HG02798 (cell line): Measurements from ENCODE around the gene SLC2A6.

Source experiments
- ATAC-seq: cut with Tn5 transposase; IDR thresholded peaks from one replicate; pipeline ENCODE4 v1.9.1; 2021; ENCODE audit warnings: mild to moderate bottlenecking; ENCODE audit not compliant: unreplicated experiment, poor library complexity

SLC2A6 gene

DNA sequence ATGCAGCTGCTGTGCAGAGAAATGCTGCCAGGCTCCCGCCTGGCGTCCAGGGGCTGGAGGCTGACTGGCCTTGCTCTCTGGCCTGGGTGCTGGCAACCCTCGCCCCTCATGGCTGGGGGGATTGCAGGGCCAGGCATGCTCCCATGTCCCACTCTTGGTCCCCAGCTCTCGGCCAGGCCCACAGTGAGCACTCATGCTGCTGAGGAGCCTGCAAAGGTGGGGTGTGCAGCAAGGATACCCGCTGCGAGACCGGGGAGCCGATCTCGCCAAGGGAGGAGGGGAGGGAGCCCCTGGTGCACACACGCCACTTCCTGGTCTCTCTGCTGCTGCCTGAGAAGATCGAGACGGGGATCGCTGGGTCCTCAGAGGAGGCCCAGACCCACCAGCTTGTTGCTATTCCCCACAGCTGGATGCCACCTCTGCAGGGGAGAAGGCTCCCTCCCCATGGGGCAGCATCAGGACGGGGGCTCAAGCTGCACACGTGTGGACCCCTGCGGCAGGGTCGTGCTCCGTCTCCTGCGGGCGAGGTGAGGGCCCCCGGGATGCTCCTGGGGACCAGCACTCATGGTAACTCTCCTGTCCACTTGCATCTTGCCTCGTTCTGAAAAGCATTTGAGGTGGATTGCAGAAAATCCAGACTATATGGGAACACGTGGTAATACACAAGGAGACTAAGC lies 33.5 kb downstream of the SLC2A6 start:
- no peak for ATAC-seq

- no peak for ATAC-seq
Observed at GRCh38 chr9:133443982-133444381, 34.9 kb downstream of the SLC2A6 start.

DNA sequence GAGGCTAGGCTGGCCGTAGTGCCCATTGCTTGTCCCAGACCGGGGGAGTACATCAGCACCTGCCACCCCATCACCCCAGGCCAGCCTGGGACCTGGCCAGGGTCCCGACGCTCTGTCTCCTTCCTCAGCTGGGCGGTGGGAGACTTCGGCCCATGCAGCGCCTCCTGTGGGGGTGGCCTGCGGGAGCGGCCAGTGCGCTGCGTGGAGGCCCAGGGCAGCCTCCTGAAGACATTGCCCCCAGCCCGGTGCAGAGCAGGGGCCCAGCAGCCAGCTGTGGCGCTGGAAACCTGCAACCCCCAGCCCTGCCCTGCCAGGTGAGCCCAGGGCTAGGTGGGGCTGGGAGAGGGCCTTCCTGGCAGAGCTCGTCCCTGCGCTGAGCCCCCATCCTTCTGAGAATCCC lies 35.7 kb downstream of the SLC2A6 start:
- no peak for ATAC-seq

DNA sequence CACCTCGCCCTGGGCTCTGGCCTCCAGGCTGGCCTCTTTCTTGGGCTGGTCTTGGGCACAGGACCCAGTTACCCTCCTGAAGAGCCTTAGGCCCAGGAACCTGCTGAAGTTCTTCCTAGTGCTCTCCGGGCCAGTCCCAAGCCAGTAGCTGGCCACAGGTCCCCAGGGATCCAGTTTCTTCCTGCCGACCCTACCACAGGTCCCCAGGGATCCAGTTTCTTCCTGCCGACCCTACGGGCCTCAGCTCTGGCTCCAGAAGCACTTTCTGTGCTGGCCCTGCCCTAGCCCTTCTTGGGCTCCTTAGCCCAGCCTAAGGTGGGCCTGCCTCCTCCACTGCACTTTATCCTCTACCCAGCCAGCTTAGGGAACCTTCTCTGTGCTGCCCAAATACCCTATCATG lies 37.3 kb downstream of the SLC2A6 start:
- ATAC-seq, result no peak

DNA sequence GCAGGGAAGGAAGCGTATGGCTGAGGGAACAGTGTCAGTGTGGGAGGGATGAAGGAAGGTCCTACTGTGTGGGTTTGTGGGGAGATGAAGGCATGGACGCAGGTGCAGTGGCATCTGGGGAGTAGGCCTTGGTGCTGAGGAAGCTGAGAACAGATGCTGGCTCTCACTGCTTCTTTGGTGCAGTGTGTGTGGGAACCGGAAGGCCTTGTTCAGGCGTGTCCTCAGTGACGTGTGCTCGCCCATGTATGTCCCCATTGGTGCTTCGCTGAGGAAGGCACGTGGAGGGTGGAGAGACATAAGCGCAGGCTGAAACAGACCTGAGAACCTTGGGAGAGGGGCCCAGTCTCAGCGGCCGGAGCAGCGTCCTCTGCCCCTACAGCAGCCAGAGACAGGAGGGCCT lies 38.0 kb downstream of the SLC2A6 start:
- ATAC-seq, result peak; percentile 30

- ATAC-seq, result no peak
Observed at GRCh38 chr9:133439337-133439736, 39.6 kb downstream of the SLC2A6 start.

- no peak for ATAC-seq
Observed at GRCh38 chr9:133437753-133438531, 41.0 kb downstream of the SLC2A6 start.

- no peak for ATAC-seq
Observed at GRCh38 chr9:133436681-133437080, 42.2 kb downstream of the SLC2A6 start.

GRCh38 chr9:133433351-133433843 lies 45.5 kb downstream of the SLC2A6 start:
- no peak for ATAC-seq

GRCh38 chr9:133430244-133430643 lies 48.7 kb downstream of the SLC2A6 start:
- ATAC-seq, result no peak

DNA sequence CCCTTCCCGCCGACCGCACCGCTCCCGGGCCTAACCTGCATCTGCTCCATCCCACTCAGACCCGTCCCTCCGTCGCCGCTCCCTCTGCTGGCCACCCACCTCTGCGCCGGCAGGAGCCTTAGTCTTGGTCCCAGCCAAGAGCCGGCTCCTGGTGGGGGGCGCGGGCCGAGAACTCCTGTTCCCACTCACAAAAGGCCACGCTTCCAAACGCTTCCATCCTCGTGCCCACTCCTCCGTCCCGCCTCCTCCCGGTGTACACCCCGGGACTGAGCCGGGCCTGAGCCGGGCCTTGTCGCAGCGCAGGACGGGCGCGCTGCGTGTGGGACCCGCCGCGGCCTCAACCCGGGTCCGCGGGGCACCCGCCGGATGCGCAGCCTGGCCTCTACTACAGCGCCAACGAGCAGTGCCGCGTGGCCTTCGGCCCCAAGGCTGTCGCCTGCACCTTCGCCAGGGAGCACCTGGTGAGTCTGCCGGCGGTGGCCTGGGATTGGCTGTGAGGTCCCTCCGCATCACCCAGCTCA lies 49.2 kb downstream of the SLC2A6 start:
- ATAC-seq, result no peak

DNA sequence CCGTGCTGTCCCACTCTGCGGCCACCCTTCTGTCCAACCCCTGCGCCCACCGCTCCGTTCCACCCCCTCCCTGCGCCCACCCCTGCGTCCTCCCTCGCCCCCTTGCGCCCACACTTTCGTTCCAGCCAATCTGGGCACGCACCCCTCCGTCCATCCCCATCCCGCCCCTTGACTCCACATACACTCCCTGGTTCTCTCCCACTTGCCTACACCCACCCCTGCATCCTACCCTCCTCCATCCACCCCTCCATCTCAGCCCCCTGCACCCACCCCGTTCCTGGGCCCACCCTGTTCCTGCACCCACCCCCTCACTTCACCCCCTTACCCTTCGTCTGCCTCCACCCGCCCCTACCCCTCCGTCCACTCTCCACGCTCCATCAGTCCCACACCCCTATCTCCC lies 49.7 kb downstream of the SLC2A6 start:
- no peak for ATAC-seq

DNA sequence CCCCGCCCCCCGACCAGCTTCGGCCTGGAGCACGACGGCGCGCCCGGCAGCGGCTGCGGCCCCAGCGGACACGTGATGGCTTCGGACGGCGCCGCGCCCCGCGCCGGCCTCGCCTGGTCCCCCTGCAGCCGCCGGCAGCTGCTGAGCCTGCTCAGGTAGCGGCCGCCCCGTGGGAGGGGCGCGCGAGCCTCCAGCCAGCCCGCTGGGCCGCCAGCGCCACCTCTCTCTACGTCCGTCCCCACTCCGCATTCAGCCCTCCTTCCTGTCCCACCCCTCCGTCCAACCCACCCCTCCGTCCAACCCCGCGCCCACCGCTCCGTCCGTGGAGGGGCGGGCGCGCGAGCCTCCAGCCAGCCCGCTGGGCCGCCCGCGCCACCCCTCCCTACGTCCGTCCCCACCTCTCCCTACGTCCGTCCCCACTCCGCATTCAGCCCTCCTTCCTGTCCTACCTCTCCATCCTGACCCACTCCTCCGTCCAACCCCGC lies 50.2 kb downstream of the SLC2A6 start:
- no peak for ATAC-seq

- no peak for ATAC-seq
Observed at GRCh38 chr9:133427658-133428348, 51.1 kb downstream of the SLC2A6 start.

- no peak for ATAC-seq
Observed at GRCh38 chr9:133426011-133426410, 52.9 kb downstream of the SLC2A6 start.

DNA sequence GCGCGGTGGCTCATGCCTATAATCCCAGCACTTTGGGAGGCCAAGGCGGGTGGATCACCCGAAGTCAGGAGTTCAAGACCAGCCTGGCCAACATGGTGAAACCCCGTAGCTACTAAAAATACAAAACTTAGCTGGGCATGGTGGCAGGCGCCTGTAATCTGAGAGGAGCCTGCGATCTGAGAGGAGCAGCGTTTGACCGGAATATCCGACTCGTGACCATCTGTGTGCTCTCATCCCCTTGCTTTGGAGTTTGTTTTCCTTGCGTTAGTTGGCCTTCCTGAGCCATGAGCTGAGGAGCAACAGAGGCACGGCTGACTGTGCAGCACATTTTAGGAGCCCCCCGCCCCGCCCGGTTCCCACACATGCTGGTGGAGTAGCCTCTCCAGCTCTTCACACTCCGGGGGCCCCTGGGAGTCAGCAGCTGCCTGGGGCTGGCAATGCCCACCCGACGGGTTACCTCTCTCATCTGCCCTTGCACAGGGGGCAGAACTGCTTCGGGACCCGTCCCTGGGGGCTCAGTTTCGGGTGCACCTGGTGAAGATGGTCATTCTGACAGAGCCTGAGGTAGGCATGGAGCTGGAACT lies 53.8 kb downstream of the SLC2A6 start:
- no peak for ATAC-seq

- no peak for ATAC-seq
Observed at GRCh38 chr9:133424187-133424586, 54.7 kb downstream of the SLC2A6 start.

- no peak for ATAC-seq
Observed at GRCh38 chr9:133423216-133423615, 55.7 kb downstream of the SLC2A6 start.

DNA sequence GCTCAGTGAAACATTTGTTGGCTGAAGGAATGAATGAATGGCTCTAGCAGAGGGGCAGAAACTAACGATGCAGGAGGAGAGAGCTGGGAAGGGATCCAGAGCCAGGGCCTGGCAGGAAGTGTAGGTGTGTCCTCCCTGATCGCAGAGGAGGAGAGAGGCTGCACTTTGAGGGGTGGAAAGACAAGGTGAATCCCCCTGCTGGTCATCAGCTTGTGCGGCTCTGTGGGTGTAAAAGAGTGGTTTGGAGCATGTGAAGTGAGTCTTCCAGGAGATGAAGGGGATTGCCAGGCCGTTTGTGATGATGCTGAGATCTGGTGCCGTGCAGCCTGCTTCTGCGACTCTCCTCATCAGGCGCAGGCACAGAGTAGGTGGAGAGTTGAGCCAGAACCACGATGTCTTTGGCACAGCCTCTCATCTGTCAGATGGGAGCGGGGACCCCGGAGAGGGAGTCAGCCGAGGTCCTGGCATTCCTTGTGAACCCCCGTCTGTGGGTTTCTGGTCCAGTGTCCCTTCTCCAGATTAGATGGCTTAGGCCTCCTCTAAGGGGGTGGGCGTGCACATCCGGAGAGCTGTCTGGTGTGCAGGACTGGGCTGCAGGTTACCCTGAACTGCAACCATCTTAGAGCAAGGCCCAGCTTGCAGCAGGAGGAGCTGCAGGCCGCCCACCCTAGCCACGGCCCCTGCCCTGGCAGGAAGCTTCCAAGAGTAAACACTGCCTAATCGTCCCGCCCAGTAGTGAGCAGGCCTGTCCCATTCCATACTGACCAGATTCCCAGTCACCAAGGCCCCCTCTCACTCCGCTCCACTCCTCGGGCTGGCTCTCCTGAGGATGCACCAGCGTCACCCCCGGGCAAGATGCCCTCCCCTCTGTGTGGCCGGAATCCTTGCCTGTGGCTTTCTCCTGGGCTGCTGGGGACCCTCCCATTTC lies 57.0 kb downstream of the SLC2A6 start, which contains the start of gene ADAMTS13:
TSS of gene ADAMTS13 (plus strand) at position 753 of the 928 bp plus-strand sequence. CDS start at position 830, 77 bp downstream.
- ATAC-seq, result peak; percentile 35
